Measurements from ENCODE around the gene TENM3. TPM values are rescaled to one million over a fixed set of nuclear protein-coding genes. Genes with fewer than 3 reads are reported as not detected.

Gene TENM3
- total RNA-seq, 1 experiment from 2014 or later: 71.0 TPM

DNA sequence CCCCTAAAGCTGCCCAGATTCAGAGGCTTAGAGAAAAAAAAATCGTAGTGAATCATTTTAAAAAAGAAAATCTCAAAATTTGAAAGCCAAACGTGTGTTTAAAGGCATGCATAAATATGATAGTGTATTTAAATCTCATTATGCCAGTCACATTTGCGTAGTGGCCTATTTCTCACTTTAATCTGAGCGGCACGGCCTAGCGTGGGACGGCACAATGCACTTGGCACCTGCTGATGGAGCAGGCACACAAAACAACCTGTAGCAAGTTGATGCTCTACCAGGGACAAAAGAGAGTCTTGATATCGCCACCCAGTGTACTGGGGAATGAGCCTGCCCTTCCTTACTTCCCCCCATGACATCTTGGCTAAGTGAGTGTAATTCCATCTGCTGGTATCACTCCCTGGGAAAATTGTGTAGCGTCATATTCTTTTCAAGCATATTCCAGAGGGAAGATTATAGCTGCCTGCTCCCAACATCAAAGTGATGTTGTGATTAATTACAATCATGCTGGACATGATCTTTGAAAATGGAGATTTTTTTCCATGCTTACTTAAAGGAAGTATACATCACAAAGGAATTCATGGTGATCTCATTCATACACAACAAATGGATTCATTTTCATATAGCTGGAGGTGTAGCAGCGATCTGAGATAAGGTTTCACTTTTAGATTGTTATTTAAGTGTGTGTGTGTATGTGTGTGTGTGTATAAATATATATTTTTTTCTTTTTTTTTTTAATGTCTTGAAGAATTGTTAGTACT lies 535.2 kb downstream of the TENM3 start (continued):
- no peak for TF ChIP-seq TEAD4 (CRISPR knock-in tag; IDR thresholded peaks at IDR 0.05)

DNA sequence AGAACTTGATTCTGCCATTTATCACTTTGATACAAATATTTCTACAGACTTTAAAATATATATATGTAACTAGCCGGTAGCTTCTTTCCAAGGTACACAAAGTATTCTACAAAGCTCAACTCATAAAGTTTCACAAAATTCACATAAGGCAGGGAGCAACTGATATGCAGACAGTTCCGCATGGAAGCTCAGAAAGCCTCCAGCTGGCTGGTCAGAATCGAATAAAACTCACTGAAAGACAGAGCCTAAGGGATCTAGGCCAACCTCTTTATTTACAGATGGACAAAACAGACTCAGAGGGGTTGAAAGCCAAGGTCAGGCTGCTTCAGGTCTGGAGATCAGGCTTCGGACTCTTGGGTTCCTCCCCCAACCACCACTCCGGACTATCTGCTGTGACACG lies 543.8 kb downstream of the TENM3 start:
- Mint-ChIP-seq H3K27me3 (ENCODE audit: low read depth) (no peaks in the 10 kb centered on the region), H3K27ac (no peak overlapping the region), H3K36me3 (peaks cover 46% of the 10 kb centered on the region), H3K9me3 (peaks cover 12% of the 10 kb centered on the region), H3K4me3 (no peak overlapping the region), H3K4me1 (no peaks in the 10 kb centered on the region; the same call in 1 of the 2 replicates)
- no peak for TF ChIP-seq GRHL2 (CRISPR knock-in tag; IDR thresholded peaks at IDR 0.05; ENCODE audit: insufficient replicate concordance, severe bottlenecking)
- TF ChIP-seq NFYB (CRISPR knock-in tag; conservative IDR thresholded peaks at IDR 0.05; ENCODE audit: low read depth): no peak
- TF ChIP-seq TEAD1 (CRISPR knock-in tag; IDR thresholded peaks at IDR 0.05): no peak
- TF ChIP-seq, protein P1, sequence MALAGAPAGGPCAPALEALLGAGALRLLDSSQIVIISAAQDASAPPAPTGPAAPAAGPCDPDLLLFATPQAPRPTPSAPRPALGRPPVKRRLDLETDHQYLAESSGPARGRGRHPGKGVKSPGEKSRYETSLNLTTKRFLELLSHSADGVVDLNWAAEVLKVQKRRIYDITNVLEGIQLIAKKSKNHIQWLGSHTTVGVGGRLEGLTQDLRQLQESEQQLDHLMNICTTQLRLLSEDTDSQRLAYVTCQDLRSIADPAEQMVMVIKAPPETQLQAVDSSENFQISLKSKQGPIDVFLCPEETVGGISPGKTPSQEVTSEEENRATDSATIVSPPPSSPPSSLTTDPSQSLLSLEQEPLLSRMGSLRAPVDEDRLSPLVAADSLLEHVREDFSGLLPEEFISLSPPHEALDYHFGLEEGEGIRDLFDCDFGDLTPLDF (CRISPR knock-in tag; IDR thresholded peaks at IDR 0.05): no peak
- TF ChIP-seq, protein P2, sequence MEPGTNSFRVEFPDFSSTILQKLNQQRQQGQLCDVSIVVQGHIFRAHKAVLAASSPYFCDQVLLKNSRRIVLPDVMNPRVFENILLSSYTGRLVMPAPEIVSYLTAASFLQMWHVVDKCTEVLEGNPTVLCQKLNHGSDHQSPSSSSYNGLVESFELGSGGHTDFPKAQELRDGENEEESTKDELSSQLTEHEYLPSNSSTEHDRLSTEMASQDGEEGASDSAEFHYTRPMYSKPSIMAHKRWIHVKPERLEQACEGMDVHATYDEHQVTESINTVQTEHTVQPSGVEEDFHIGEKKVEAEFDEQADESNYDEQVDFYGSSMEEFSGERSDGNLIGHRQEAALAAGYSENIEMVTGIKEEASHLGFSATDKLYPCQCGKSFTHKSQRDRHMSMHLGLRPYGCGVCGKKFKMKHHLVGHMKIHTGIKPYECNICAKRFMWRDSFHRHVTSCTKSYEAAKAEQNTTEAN (CRISPR knock-in tag; IDR thresholded peaks at IDR 0.05): no peak
- TF ChIP-seq, protein P3, sequence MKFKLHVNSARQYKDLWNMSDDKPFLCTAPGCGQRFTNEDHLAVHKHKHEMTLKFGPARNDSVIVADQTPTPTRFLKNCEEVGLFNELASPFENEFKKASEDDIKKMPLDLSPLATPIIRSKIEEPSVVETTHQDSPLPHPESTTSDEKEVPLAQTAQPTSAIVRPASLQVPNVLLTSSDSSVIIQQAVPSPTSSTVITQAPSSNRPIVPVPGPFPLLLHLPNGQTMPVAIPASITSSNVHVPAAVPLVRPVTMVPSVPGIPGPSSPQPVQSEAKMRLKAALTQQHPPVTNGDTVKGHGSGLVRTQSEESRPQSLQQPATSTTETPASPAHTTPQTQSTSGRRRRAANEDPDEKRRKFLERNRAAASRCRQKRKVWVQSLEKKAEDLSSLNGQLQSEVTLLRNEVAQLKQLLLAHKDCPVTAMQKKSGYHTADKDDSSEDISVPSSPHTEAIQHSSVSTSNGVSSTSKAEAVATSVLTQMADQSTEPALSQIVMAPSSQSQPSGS (CRISPR knock-in tag; IDR thresholded peaks at IDR 0.05; ENCODE audit: borderline replicate concordance, low read depth): no peak
- TF ChIP-seq CBFB (CRISPR knock-in tag; IDR thresholded peaks at IDR 0.05; ENCODE audit: low read depth): no peak
- TF ChIP-seq, protein P4, sequence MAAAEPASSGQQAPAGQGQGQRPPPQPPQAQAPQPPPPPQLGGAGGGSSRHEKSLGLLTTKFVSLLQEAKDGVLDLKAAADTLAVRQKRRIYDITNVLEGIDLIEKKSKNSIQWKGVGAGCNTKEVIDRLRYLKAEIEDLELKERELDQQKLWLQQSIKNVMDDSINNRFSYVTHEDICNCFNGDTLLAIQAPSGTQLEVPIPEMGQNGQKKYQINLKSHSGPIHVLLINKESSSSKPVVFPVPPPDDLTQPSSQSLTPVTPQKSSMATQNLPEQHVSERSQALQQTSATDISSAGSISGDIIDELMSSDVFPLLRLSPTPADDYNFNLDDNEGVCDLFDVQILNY (CRISPR knock-in tag; IDR thresholded peaks at IDR 0.05): no peak
- no peak for TF ChIP-seq GTF2I (CRISPR knock-in tag; conservative IDR thresholded peaks at IDR 0.05)
- TF ChIP-seq RELA (CRISPR knock-in tag; IDR thresholded peaks at IDR 0.05; ENCODE audit: borderline replicate concordance): no peak
- CTCF ChIA-PET: no interaction called here
- DNase-seq (ENCODE audit: low spot score) (no peak), ATAC-seq (no peak)
- POLR2A ChIA-PET: no interaction called here

DNA sequence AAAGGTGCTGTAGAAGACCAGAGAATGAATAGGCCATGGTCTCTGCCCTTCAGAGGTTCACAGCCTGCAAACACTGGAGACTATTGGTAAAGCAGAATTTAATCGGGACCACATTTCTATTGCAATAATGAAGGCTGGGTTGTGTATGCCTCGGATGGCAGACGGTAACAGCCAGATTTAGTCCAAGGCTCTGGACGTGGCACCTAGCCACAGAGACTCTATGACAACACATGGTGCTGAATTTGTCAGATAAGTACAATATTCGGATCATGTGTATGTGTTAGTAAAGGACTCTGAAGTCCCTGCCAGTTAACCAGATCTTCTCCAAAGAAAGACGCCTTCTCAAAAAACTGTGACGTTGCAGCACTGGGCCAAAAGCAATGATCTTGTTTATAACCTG lies 545.0 kb downstream of the TENM3 start:
- Mint-ChIP-seq H3K9me3 (peaks cover 12% of the 10 kb centered on the region), H3K27me3 (ENCODE audit: low read depth) (no peaks in the 10 kb centered on the region), H3K4me1 (no peaks in the 10 kb centered on the region; the same call in 1 of the 2 replicates), H3K27ac (no peak overlapping the region), H3K4me3 (no peak overlapping the region), H3K36me3 (peaks cover 58% of the 10 kb centered on the region)
- ChIA-PET CTCF (no interaction called here), POLR2A (no interaction called here)
- DNase-seq (ENCODE audit: low spot score) (no peak), ATAC-seq (no peak)
- TF ChIP-seq, protein P5, sequence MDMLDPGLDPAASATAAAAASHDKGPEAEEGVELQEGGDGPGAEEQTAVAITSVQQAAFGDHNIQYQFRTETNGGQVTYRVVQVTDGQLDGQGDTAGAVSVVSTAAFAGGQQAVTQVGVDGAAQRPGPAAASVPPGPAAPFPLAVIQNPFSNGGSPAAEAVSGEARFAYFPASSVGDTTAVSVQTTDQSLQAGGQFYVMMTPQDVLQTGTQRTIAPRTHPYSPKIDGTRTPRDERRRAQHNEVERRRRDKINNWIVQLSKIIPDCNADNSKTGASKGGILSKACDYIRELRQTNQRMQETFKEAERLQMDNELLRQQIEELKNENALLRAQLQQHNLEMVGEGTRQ (CRISPR knock-in tag; IDR thresholded peaks at IDR 0.05): no peak
- TF ChIP-seq ZNF317 (CRISPR knock-in tag; IDR thresholded peaks at IDR 0.05; ENCODE audit: borderline replicate concordance, low read depth) (no peak), IRF2 (CRISPR knock-in tag; IDR thresholded peaks at IDR 0.05; ENCODE audit: borderline replicate concordance, low read depth) (no peak), ZNF138 (CRISPR knock-in tag; conservative IDR thresholded peaks at IDR 0.05) (no peak), ATF1 (CRISPR knock-in tag; IDR thresholded peaks at IDR 0.05) (no peak), ETV6 (CRISPR knock-in tag; IDR thresholded peaks at IDR 0.05) (no peak), PRRX2 (CRISPR knock-in tag; IDR thresholded peaks at IDR 0.05) (no peak), ZNF219 (CRISPR knock-in tag; IDR thresholded peaks at IDR 0.05; ENCODE audit: borderline replicate concordance) (no peak), MXD4 (CRISPR knock-in tag; IDR thresholded peaks at IDR 0.05; ENCODE audit: borderline replicate concordance) (no peak)
- TF ChIP-seq, protein P6, sequence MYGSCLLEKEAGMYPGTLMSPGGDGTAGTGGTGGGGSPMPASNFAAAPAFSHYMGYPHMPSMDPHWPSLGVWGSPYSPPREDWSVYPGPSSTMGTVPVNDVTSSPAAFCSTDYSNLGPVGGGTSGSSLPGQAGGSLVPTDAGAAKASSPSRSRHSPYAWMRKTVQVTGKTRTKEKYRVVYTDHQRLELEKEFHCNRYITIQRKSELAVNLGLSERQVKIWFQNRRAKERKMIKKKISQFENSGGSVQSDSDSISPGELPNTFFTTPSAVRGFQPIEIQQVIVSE (CRISPR knock-in tag; IDR thresholded peaks at IDR 0.05; ENCODE audit: borderline replicate concordance): no peak
- TF ChIP-seq, protein P7, sequence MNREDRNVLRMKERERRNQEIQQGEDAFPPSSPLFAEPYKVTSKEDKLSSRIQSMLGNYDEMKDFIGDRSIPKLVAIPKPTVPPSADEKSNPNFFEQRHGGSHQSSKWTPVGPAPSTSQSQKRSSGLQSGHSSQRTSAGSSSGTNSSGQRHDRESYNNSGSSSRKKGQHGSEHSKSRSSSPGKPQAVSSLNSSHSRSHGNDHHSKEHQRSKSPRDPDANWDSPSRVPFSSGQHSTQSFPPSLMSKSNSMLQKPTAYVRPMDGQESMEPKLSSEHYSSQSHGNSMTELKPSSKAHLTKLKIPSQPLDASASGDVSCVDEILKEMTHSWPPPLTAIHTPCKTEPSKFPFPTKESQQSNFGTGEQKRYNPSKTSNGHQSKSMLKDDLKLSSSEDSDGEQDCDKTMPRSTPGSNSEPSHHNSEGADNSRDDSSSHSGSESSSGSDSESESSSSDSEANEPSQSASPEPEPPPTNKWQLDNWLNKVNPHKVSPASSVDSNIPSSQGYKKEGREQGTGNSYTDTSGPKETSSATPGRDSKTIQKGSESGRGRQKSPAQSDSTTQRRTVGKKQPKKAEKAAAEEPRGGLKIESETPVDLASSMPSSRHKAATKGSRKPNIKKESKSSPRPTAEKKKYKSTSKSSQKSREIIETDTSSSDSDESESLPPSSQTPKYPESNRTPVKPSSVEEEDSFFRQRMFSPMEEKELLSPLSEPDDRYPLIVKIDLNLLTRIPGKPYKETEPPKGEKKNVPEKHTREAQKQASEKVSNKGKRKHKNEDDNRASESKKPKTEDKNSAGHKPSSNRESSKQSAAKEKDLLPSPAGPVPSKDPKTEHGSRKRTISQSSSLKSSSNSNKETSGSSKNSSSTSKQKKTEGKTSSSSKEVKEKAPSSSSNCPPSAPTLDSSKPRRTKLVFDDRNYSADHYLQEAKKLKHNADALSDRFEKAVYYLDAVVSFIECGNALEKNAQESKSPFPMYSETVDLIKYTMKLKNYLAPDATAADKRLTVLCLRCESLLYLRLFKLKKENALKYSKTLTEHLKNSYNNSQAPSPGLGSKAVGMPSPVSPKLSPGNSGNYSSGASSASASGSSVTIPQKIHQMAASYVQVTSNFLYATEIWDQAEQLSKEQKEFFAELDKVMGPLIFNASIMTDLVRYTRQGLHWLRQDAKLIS (CRISPR knock-in tag; IDR thresholded peaks at IDR 0.05; ENCODE audit: borderline replicate concordance): no peak
